Transverse colon (tissue), 4 donors: ENCODE measurements around the gene SUSD3.

Experiments used
- EP300 ChIP-seq: sonication (generic); formaldehyde crosslinking; IDR thresholded peaks from one replicate; pipeline ENCODE4 v1.6.1; 2017; ENCODE audit warnings: antibody characterized with exemption, low read depth
- POLR2A ChIP-seq: fragments of 450-650 bp; IDR thresholded peaks from one replicate; pipeline ENCODE4 v1.6.1; 2016; ENCODE audit warnings: antibody characterized with exemption, mild to moderate bottlenecking, moderate library complexity
- POLR2AphosphoS5 ChIP-seq, 3 donors: sonication (generic); formaldehyde crosslinking; IDR thresholded peaks; one replicate each; pipeline ENCODE4 v1.6.1; 2016; ENCODE audit warnings: antibody characterized with exemption in 3 of 3
- TF ChIP-seq, protein P1 (sequence below), 5 experiments: fragments of 200-600 bp in 3 of 5; fragments of 450-650 bp in 2 of 5; sonication (generic) in 3 of 5; IDR thresholded peaks; 1 replicate in 2 of 5; 2 replicates in 3 of 5; pipeline ENCODE4 v1.5.1; 2016 to 2017; ENCODE audit warnings: antibody characterized with exemption in 5 of 5, inconsistent platforms in 3 of 5, mild to moderate bottlenecking in 2 of 5, moderate library complexity in 1 of 5

DNA sequence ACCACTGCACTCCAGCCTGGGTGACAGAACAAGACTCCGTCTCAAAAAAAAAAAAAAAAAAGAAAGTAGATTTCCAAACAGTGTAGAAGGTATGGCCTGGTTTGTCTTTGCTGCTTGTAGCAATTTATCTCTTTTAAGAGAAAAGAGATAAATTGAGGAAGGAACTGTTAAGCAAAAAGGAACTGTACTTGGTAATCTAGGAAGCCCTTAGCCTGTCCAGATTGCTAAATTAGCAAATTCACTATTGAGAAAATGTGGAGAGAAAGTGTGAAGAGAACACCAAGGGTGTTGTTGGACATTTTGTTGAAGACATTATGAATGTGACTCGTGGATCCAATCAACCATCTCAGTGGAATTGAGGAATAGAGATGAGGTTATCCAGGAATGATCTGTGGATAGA lies 13.0 kb upstream of the SUSD3 start:
- TF ChIP-seq, protein P1, sequence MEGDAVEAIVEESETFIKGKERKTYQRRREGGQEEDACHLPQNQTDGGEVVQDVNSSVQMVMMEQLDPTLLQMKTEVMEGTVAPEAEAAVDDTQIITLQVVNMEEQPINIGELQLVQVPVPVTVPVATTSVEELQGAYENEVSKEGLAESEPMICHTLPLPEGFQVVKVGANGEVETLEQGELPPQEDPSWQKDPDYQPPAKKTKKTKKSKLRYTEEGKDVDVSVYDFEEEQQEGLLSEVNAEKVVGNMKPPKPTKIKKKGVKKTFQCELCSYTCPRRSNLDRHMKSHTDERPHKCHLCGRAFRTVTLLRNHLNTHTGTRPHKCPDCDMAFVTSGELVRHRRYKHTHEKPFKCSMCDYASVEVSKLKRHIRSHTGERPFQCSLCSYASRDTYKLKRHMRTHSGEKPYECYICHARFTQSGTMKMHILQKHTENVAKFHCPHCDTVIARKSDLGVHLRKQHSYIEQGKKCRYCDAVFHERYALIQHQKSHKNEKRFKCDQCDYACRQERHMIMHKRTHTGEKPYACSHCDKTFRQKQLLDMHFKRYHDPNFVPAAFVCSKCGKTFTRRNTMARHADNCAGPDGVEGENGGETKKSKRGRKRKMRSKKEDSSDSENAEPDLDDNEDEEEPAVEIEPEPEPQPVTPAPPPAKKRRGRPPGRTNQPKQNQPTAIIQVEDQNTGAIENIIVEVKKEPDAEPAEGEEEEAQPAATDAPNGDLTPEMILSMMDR (IDR thresholded peaks at IDR 0.05): no peak
- TF ChIP-seq POLR2AphosphoS5 (IDR thresholded peaks at IDR 0.05): no peak
- TF ChIP-seq EP300: no peak
- no peak for TF ChIP-seq POLR2A
